Cardiac fibroblast (primary cell): Measurements from ENCODE around the gene UBIAD1.
"Not testable (repeated sequence)": the region's sequence is repeated elsewhere in the genome, so short reads cannot be mapped to it uniquely, and the experiment has no call there.

ENCODE experiments used
- DNase-seq, 2 donors: peaks; one replicate each; pipeline versions ENCODE4 v3.0.0 to v3.0.0-alpha.2; 2010; ENCODE audit warnings: low read depth in 2 of 2
- H3K4me3 ChIP-seq, 2 donors: replicated peaks in 1 of 2; 1 replicate in 1 of 2; 2 replicates in 1 of 2; pipeline ENCODE4 v1.5.1; 2011; ENCODE audit warnings: low read depth in 2 of 2, low read length in 2 of 2, mild to moderate bottlenecking in 2 of 2, moderate library complexity in 1 of 2
- TF ChIP-seq, protein P1 (sequence below): IDR thresholded peaks from one replicate; pipeline ENCODE4 v1.5.1; 2011; ENCODE audit warnings: low read depth, mild to moderate bottlenecking, low read length, inconsistent platforms

Gene UBIAD1

GRCh38 chr1:11286735-11287410, 13.9 kb downstream of the UBIAD1 start:
- H3K4me3 ChIP-seq, result no peak overlapping the region
- TF ChIP-seq, protein P1, sequence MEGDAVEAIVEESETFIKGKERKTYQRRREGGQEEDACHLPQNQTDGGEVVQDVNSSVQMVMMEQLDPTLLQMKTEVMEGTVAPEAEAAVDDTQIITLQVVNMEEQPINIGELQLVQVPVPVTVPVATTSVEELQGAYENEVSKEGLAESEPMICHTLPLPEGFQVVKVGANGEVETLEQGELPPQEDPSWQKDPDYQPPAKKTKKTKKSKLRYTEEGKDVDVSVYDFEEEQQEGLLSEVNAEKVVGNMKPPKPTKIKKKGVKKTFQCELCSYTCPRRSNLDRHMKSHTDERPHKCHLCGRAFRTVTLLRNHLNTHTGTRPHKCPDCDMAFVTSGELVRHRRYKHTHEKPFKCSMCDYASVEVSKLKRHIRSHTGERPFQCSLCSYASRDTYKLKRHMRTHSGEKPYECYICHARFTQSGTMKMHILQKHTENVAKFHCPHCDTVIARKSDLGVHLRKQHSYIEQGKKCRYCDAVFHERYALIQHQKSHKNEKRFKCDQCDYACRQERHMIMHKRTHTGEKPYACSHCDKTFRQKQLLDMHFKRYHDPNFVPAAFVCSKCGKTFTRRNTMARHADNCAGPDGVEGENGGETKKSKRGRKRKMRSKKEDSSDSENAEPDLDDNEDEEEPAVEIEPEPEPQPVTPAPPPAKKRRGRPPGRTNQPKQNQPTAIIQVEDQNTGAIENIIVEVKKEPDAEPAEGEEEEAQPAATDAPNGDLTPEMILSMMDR, result no peak
- peak; percentile 33 to 61 for DNase-seq

- H3K4me3 ChIP-seq, result no peak overlapping the region
- TF ChIP-seq, protein P1, result no peak
- DNase-seq, result no peak
These were observed 16.1 kb downstream of the UBIAD1 start for GRCh38 chr1:11289064-11289463.

GRCh38 chr1:11291049-11291448, 18.1 kb downstream of the UBIAD1 start:
- TF ChIP-seq, protein P1, result no peak
- DNase-seq, result no peak
- H3K4me3 ChIP-seq, result no peak overlapping the region

DNA sequence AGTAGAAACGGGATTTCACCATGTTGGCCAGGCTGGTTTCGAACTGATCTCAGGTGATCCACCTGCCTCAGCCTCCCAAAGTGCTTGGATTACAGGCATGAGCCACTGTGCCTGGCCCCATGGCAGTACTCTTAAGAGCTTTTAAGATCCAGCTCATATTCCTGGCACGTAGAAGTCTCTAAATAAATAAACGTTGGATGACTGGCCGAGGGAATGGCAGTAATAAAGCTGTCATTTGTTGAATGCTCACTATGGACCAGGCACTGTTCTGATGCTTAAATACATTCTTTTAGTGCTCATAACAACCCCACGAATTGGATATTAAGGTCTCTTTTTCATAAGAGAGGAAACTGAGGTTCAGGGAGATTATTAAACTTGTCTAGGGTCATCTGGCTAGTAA, 20.9 kb downstream of the UBIAD1 start:
- no peak overlapping the region for H3K4me3 ChIP-seq
- TF ChIP-seq, protein P1, result no peak
- DNase-seq, result no peak

GRCh38 chr1:11294951-11295350, 22.0 kb downstream of the UBIAD1 start:
- DNase-seq, result no peak
- no peak overlapping the region for H3K4me3 ChIP-seq
- TF ChIP-seq, protein P1, result no peak

DNA sequence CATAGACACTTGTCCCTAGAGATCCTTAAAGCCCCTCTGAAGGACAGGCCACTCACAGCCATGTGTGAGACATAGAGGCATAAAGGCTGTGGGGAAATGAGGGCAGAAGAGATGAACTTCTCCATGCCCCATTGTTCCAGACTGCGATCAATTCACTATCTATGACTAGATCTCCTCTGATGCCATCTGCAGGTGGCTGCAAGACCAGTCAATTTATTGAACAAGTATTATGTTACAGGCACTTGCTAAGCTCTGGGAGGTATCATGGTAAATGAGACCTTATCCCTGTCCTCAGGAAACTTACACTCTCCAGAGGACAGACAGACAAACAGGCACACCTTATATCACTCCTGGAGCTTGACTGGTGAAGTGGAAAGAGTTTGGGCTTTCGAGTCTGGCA, 22.9 kb downstream of the UBIAD1 start:
- no peak overlapping the region for H3K4me3 ChIP-seq
- no peak for DNase-seq
- TF ChIP-seq, protein P1, result no peak

GRCh38 chr1:11297774-11298173, 24.8 kb downstream of the UBIAD1 start:
- not testable (repeated sequence) for DNase-seq, H3K4me3 ChIP-seq
